CD14-positive monocyte (primary cell): Measurements from ENCODE around the gene TPTE. TPM values are rescaled to one million over a fixed set of nuclear protein-coding genes. Genes with fewer than 3 reads are reported as not detected.
"Not testable (repeated sequence)": the region's sequence is repeated elsewhere in the genome, so short reads cannot be mapped to it uniquely, and the experiment has no call there.

Source experiments
- DNase-seq, 3 donors: peaks; one replicate each; pipeline ENCODE4 v3.0.0-alpha.2; 2011 to 2022
- H2AFZ ChIP-seq: 2 replicates; pipeline ENCODE4 v1.6.0; 2012; ENCODE audit warnings: mild to moderate bottlenecking, low read depth, low read length, inconsistent platforms; ENCODE audit not compliant: insufficient read depth, poor library complexity, severe bottlenecking
- H3K27ac ChIP-seq, 2 donors: 1 replicate in 1 of 2; 2 replicates in 1 of 2; pipeline ENCODE4 v1.5.1; 2012 to 2013; ENCODE audit warnings: low read length in 2 of 2, control low read depth in 1 of 2, inconsistent platforms in 1 of 2, low read depth in 1 of 2, mild to moderate bottlenecking in 1 of 2
- H3K27me3 ChIP-seq, 2 donors: one replicate each; pipeline versions ENCODE4 v1.6.0 to v1.6.1; 2011 to 2013; ENCODE audit warnings: low read length in 2 of 2; ENCODE audit not compliant: control insufficient read depth in 2 of 2, insufficient read depth in 2 of 2
- H3K36me3 ChIP-seq, 2 donors: replicated peaks in 1 of 2; 1 replicate in 1 of 2; 2 replicates in 1 of 2; pipeline versions ENCODE4 v1.5.1 to v1.6.1; 2012 to 2013; ENCODE audit warnings: low read length in 2 of 2, control low read depth in 1 of 2, inconsistent platforms in 1 of 2, mild to moderate bottlenecking in 1 of 2; ENCODE audit not compliant: insufficient read depth in 2 of 2, control insufficient read depth in 1 of 2
- H3K4me1 ChIP-seq, 2 donors: 1 replicate in 1 of 2; 2 replicates in 1 of 2; pipeline versions ENCODE4 v1.5.1 to v1.6.1; 2012 to 2013; ENCODE audit warnings: low read length in 2 of 2, control low read depth in 1 of 2, inconsistent platforms in 1 of 2, mild to moderate bottlenecking in 1 of 2, moderate library complexity in 1 of 2; ENCODE audit not compliant: insufficient read depth in 2 of 2, control insufficient read depth in 1 of 2
- H3K4me2 ChIP-seq: replicated peaks from 2 replicates; pipeline ENCODE3; 2012; ENCODE audit warnings: low read length, moderate library complexity, mild to moderate bottlenecking; ENCODE audit not compliant: poor library complexity, severe bottlenecking; ENCODE audit errors: extremely low read depth
- H3K4me3 ChIP-seq, 3 experiments: fragments of 200-600 bp in 1 of 3; sonication (generic) in 1 of 3; replicated peaks in 1 of 3; 1 replicate in 2 of 3; 2 replicates in 1 of 3; pipeline ENCODE4 v1.5.1; 2011 to 2013; ENCODE audit warnings: low read length in 3 of 3, mild to moderate bottlenecking in 3 of 3, control low read depth in 2 of 3, low read depth in 2 of 3, inconsistent platforms in 1 of 3, moderate library complexity in 1 of 3
- H3K79me2 ChIP-seq: 2 replicates; pipeline ENCODE4 v1.6.0; 2012; ENCODE audit warnings: mild to moderate bottlenecking, control low read depth, inconsistent platforms, low read length, moderate library complexity; ENCODE audit not compliant: insufficient read depth
- H3K9ac ChIP-seq: 2 replicates; pipeline ENCODE4 v1.6.0; 2017; ENCODE audit warnings: low read length, mild to moderate bottlenecking; ENCODE audit not compliant: insufficient read depth, poor library complexity, severe bottlenecking
- H3K9me3 ChIP-seq, 2 donors: replicated peaks in 1 of 2; 1 replicate in 1 of 2; 2 replicates in 1 of 2; pipeline versions ENCODE4 v1.5.1 to v1.6.1; 2012 to 2013; ENCODE audit warnings: low read length in 2 of 2, control low read depth in 1 of 2; ENCODE audit not compliant: control insufficient read depth in 1 of 2, insufficient read depth in 1 of 2
- H4K20me1 ChIP-seq: 2 replicates; pipeline ENCODE4 v1.6.0; 2012; ENCODE audit warnings: mild to moderate bottlenecking, low read length, control low read depth, moderate library complexity; ENCODE audit not compliant: insufficient read depth
- H3K27ac Mint-ChIP-seq, 7 donors: one replicate each; pipeline ENCODE4 v1.8.0; 2020; ENCODE audit warnings: mild to moderate bottlenecking in 7 of 7, mixed read lengths in 7 of 7, moderate library complexity in 6 of 7, inconsistent platforms in 2 of 7
- H3K27me3 Mint-ChIP-seq, 3 donors: one replicate each; pipeline ENCODE4 v1.8.0; 2021 to 2022; ENCODE audit warnings: low read depth in 3 of 3, mild to moderate bottlenecking in 3 of 3, mixed read lengths in 3 of 3, moderate library complexity in 3 of 3, inconsistent platforms in 1 of 3
- H3K36me3 Mint-ChIP-seq, 2 donors: one replicate each; pipeline ENCODE4 v1.8.0; 2020; ENCODE audit warnings: mixed read lengths in 2 of 2, inconsistent platforms in 1 of 2, mild to moderate bottlenecking in 1 of 2
- H3K4me1 Mint-ChIP-seq: one replicate; pipeline ENCODE4 v1.8.0; 2020; ENCODE audit warnings: mild to moderate bottlenecking, mixed read lengths
- H3K4me3 Mint-ChIP-seq, 2 donors: one replicate each; pipeline ENCODE4 v1.8.0; 2020; ENCODE audit warnings: mild to moderate bottlenecking in 2 of 2, mixed read lengths in 2 of 2, moderate library complexity in 1 of 2
- H3K9me3 Mint-ChIP-seq, 7 donors: one replicate each; pipeline ENCODE4 v1.8.0; 2020 to 2022; ENCODE audit warnings: mixed read lengths in 7 of 7, mild to moderate bottlenecking in 6 of 7, moderate library complexity in 6 of 7, inconsistent platforms in 2 of 7
- WGBS: methylation state at CpG from one replicate; pipeline ENCODE4 v1.1.5; 2013; ENCODE audit warnings: missing lambda C conversion rate; ENCODE audit not compliant: insufficient coverage; 5-methylcytosine and 5-hydroxymethylcytosine counted together
- intact Hi-C, 2 donors: fragments of 100-400 bp; cut with micrococcal nuclease; formaldehyde crosslinking; loops; one replicate each; pipeline versions ENCODE4 v1.15.0 to v1.15.1; 2023
- polyA plus RNA-seq, 3 donors: library from polyadenylated mRNA; depleted of rRNA in 1 of 3; unstranded in 2 of 3; stranded (reverse) in 1 of 3; fragments of 300-500 nt in 2 of 3; fragments of >200 nt in 1 of 3; fragmentation: Illumina TruSeq in 2 of 3; gene quantifications; 1 replicate in 2 of 3; 2 replicates in 1 of 3; pipeline ENCODE4 v1.2.3, GENCODE V29; 2012 to 2021
- TF ChIP-seq, protein P1 (sequence below): fragments of 200-600 bp; IDR thresholded peaks from one replicate; pipeline ENCODE4 v1.8.0; 2022; ENCODE audit warnings: antibody characterized with exemption, mild to moderate bottlenecking

TPTE gene
- polyA plus RNA-seq, 3 donors: not detected

DNA sequence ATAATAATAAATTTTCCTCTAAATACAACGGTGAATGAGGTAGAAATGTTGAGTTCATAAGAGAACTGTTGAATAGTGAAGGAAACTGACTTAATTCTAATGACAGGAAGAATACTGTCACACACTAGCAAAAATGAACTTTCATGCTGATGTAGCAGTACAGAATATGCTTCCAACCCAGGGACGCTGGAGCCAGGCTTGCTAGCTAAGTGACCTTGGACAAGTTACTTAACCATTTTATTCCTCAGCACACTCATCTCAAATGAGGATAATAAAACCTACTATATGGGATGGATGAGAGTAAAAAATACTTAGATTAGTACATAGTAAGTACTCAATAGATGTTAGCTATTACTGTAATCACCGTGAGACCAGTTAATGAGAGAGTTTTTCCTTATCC, 36.5 kb upstream of the TPTE start:
- H3K79me2 ChIP-seq, H3K27ac Mint-ChIP-seq, H2AFZ ChIP-seq, DNase-seq, H3K27me3 Mint-ChIP-seq, H3K4me1 ChIP-seq, intact Hi-C loops, H3K9ac ChIP-seq, H3K4me2 ChIP-seq, H3K36me3 Mint-ChIP-seq, H3K36me3 ChIP-seq, H3K4me3 Mint-ChIP-seq, H3K4me3 ChIP-seq, H4K20me1 ChIP-seq, H3K27me3 ChIP-seq, H3K4me1 Mint-ChIP-seq, H3K27ac ChIP-seq: not testable (repeated sequence)
- peaks cover 6 to 13% of the 10 kb centered on the region in 2 donors for H3K9me3 ChIP-seq
- no CpG with 5 or more reads among the region's 3 CpGs for WGBS
- H3K9me3 Mint-ChIP-seq: peaks cover 4 to 31% (median 20%) of the 10 kb centered on the region in 7 donors

DNA sequence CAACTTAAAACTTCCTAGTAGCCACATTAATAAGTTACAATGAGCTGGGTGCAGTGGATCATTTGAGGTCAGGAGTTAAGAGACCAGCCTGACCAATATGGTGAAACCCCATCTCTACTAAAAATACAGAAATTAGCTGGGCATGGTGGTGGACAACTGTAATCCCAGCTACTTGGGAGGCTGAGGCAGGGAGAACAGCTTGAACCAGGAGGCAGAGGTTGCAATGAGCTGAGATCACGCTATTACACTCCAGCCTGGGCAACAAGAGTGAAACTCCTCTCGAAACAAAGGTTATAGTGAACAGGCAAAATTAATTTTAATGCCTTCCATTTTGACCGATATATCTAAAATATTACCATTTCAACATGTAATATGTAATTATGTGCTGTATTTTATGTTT, 30.9 kb upstream of the TPTE start:
- H3K27me3 Mint-ChIP-seq, H3K4me1 ChIP-seq: not testable (repeated sequence)
- no CpG with 5 or more reads among the region's 3 CpGs for WGBS

DNA sequence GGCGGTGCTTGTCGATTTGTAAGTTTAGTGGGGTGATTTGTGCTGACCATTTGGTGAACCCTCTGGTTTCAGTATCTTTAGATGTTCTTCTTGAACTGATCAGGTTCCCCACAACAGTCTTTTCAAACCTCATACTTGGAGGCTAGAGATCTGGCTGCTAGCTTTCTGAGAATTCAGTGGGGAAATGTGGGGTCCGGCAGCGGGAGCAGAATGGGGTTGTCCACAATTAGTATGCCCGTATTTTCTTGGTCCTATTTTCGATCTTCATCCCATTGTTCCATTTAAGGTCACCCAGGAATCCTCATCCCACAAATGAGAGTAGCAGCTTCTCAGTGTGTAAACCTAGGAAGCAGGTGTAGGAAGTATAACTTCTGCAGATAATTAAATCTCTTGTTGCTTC, 10.3 kb upstream of the TPTE start:
- H3K27me3 ChIP-seq: no peaks in the 10 kb centered on the region
- H4K20me1 ChIP-seq: no peaks in the 10 kb centered on the region
- H3K4me2 ChIP-seq: no peak overlapping the region
- H3K27me3 Mint-ChIP-seq: no peaks in the 10 kb centered on the region
- H3K9ac ChIP-seq: no peak overlapping the region
- H3K4me3 ChIP-seq: no peak overlapping the region
- H3K36me3 Mint-ChIP-seq: no peaks in the 10 kb centered on the region
- H3K79me2 ChIP-seq: no peaks in the 10 kb centered on the region
- TF ChIP-seq, protein P1, sequence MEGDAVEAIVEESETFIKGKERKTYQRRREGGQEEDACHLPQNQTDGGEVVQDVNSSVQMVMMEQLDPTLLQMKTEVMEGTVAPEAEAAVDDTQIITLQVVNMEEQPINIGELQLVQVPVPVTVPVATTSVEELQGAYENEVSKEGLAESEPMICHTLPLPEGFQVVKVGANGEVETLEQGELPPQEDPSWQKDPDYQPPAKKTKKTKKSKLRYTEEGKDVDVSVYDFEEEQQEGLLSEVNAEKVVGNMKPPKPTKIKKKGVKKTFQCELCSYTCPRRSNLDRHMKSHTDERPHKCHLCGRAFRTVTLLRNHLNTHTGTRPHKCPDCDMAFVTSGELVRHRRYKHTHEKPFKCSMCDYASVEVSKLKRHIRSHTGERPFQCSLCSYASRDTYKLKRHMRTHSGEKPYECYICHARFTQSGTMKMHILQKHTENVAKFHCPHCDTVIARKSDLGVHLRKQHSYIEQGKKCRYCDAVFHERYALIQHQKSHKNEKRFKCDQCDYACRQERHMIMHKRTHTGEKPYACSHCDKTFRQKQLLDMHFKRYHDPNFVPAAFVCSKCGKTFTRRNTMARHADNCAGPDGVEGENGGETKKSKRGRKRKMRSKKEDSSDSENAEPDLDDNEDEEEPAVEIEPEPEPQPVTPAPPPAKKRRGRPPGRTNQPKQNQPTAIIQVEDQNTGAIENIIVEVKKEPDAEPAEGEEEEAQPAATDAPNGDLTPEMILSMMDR: no peak
- H3K4me1 Mint-ChIP-seq: no peaks in the 10 kb centered on the region
- no peak overlapping the region for H3K4me3 Mint-ChIP-seq
- intact Hi-C loops: no loop called here
- no peak for DNase-seq
- H3K27ac Mint-ChIP-seq: no peak overlapping the region
- H3K9me3 ChIP-seq: peaks cover 10 to 35% of the 10 kb centered on the region in 2 donors
- H2AFZ ChIP-seq: no peak overlapping the region
- H3K36me3 ChIP-seq: no peaks in the 10 kb centered on the region
- no peak overlapping the region for H3K27ac ChIP-seq
- H3K4me1 ChIP-seq: no peaks in the 10 kb centered on the region
- no CpG with 5 or more reads among the region's 6 CpGs for WGBS
- peaks cover 8 to 26% (median 19%) of the 10 kb centered on the region in 7 donors for H3K9me3 Mint-ChIP-seq

More for the DNA sequence above, 30.9 kb upstream of the TPTE start:
- H3K27me3 ChIP-seq, H2AFZ ChIP-seq, H3K27ac Mint-ChIP-seq, H3K36me3 ChIP-seq, H3K79me2 ChIP-seq, intact Hi-C loops, H3K36me3 Mint-ChIP-seq, H3K4me1 Mint-ChIP-seq, DNase-seq, H4K20me1 ChIP-seq, H3K4me2 ChIP-seq, H3K27ac ChIP-seq, H3K9me3 ChIP-seq, H3K9ac ChIP-seq, H3K4me3 ChIP-seq, H3K4me3 Mint-ChIP-seq: not testable (repeated sequence)
- H3K9me3 Mint-ChIP-seq: peaks cover 2 to 18% (median 10%) of the 10 kb centered on the region in 7 donors

DNA sequence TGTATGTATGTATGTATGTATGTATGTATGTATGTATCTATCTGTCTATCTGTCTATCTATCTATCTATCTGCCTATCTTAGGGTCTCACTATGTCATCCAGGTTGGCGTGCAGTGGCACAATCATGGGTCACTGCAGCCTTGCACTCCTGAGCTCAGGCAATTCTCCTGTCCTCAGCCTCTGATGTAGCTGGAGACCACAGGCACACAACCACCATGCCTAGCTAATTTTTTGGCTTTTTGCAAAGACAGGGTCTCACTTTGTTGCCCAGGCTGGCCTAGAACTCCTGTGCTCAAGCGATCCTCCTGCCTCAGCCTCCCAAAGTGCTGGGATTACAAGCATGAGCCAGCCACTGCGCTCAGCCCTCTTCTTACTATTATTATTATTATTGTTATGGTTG, 4.5 kb upstream of the TPTE start:
- H3K4me1 ChIP-seq, H3K27ac Mint-ChIP-seq, H4K20me1 ChIP-seq, H3K4me3 Mint-ChIP-seq, H3K9ac ChIP-seq, H3K4me3 ChIP-seq, H3K36me3 ChIP-seq, intact Hi-C loops, H3K4me2 ChIP-seq, H3K27me3 ChIP-seq, DNase-seq, H3K27ac ChIP-seq, H3K27me3 Mint-ChIP-seq, H3K36me3 Mint-ChIP-seq, H2AFZ ChIP-seq, H3K79me2 ChIP-seq, H3K4me1 Mint-ChIP-seq: not testable (repeated sequence)
- H3K9me3 ChIP-seq: peaks cover 49 to 64% of the 10 kb centered on the region in 2 donors
- WGBS: 91% methylated on average over 2 of the region's 3 CpGs
- peaks cover 20 to 61% (median 48%) of the 10 kb centered on the region in 7 donors for H3K9me3 Mint-ChIP-seq
